Neural cell (in vitro differentiated cells): ENCODE measurements around the gene PPP2R3A. TPM values are rescaled to one million over a fixed set of nuclear protein-coding genes. Genes with fewer than 3 reads are reported as not detected.

Experiments used
- H2AFZ ChIP-seq: fragments of 200-600, 300-800 bp; sonication (generic), shearing (Covaris generic); 2 replicates; pipeline ENCODE4 v1.6.0; 2014; ENCODE audit warnings: low read depth, mild to moderate bottlenecking, antibody characterized with exemption, low read length, moderate library complexity
- H3F3A ChIP-seq: fragments of 200-600 bp; shearing (Covaris generic); 2 replicates; pipeline ENCODE4 v1.6.1; 2016; ENCODE audit warnings: mild to moderate bottlenecking, moderate library complexity, mixed read lengths, antibody characterized with exemption, low read length; ENCODE audit not compliant: insufficient read depth, poor library complexity, severe bottlenecking
- H3K27ac ChIP-seq: fragments of 200-600, 300-800 bp; sonication (generic), shearing (Covaris generic); 2 replicates; pipeline ENCODE4 v1.5.1; 2014; ENCODE audit warnings: mild to moderate bottlenecking, low read length, moderate library complexity
- H3K27me3 ChIP-seq: fragments of 300-800, 200-600 bp; sonication (generic), shearing (Covaris generic); 2 replicates; pipeline ENCODE4 v1.6.0; 2014; ENCODE audit warnings: mild to moderate bottlenecking, low read depth, low read length, moderate library complexity; ENCODE audit not compliant: insufficient read depth
- H3K36me3 ChIP-seq: fragments of 300-800, 200-600 bp; sonication (generic), shearing (Covaris generic); 2 replicates; pipeline ENCODE4 v1.5.1; 2014; ENCODE audit warnings: mild to moderate bottlenecking, antibody characterized with exemption, low read length, moderate library complexity; ENCODE audit not compliant: insufficient read depth
- H3K4me2 ChIP-seq: fragments of 300-800, 200-600 bp; sonication (generic), shearing (Covaris generic); 2 replicates; pipeline ENCODE4 v1.6.0; 2014; ENCODE audit warnings: mild to moderate bottlenecking, low read length
- H3K4me3 ChIP-seq: fragments of 300-800, 200-600 bp; sonication (generic), shearing (Covaris generic); 2 replicates; pipeline ENCODE4 v1.5.1; 2014; ENCODE audit warnings: mild to moderate bottlenecking, low read length, moderate library complexity
- H3K79me2 ChIP-seq: fragments of 200-600 bp; shearing (Covaris generic); replicated peaks from 2 replicates; pipeline ENCODE4 v1.6.0; 2014; ENCODE audit warnings: mild to moderate bottlenecking, low read length, moderate library complexity; ENCODE audit not compliant: insufficient read depth
- H3K9ac ChIP-seq: fragments of 300-800, 200-600 bp; sonication (generic), shearing (Covaris generic); 2 replicates; pipeline ENCODE4 v1.6.1; 2016; ENCODE audit warnings: mild to moderate bottlenecking, low read length, mixed read lengths
- H3K9me2 ChIP-seq: fragments of 200-600 bp; shearing (Covaris generic); 2 replicates; pipeline ENCODE4 v1.6.1; 2016; ENCODE audit warnings: mild to moderate bottlenecking, low read length, mixed read lengths; ENCODE audit not compliant: insufficient read depth
- H3K9me3 ChIP-seq: fragments of 200-600, 300-800 bp; sonication (generic), shearing (Covaris generic); 2 replicates; pipeline ENCODE4 v1.6.1; 2016; ENCODE audit warnings: mild to moderate bottlenecking, mixed run types, low read length, moderate library complexity, mixed read lengths
- H4K20me1 ChIP-seq: fragments of 200-600 bp; shearing (Covaris generic); 2 replicates; pipeline ENCODE4 v1.6.1; 2016; ENCODE audit warnings: mild to moderate bottlenecking, mixed run types; ENCODE audit not compliant: insufficient read depth
- EZH2 ChIP-seq: fragments of 200-600, 300-800 bp; shearing (Covaris generic), sonication (generic); IDR thresholded peaks from 2 replicates; pipeline ENCODE4 v1.6.1; 2014; ENCODE audit warnings: antibody characterized with exemption, low read length, borderline replicate concordance, mild to moderate bottlenecking; ENCODE audit not compliant: insufficient read depth, poor library complexity, severe bottlenecking
- MXI1 ChIP-seq: fragments of 450-650 bp; conservative IDR thresholded peaks from 2 replicates; pipeline ENCODE4 v1.6.1; 2014; ENCODE audit warnings: antibody characterized with exemption, mild to moderate bottlenecking; ENCODE audit not compliant: poor library complexity, severe bottlenecking
- RAD21 ChIP-seq: fragments of 450-650 bp; conservative IDR thresholded peaks from 2 replicates; pipeline ENCODE4 v1.6.1; 2014; ENCODE audit warnings: antibody characterized with exemption, mild to moderate bottlenecking, moderate library complexity
- SMC3 ChIP-seq: fragments of 450-650 bp; conservative IDR thresholded peaks from 2 replicates; pipeline ENCODE4 v1.6.1; 2014; ENCODE audit warnings: antibody characterized with exemption, mild to moderate bottlenecking, moderate library complexity; ENCODE audit not compliant: poor library complexity
- polyA plus RNA-seq: library from polyadenylated mRNA; depleted of rRNA; stranded (reverse); fragments of >200 nt; gene quantifications from 2 replicates; pipeline ENCODE4 v1.2.3, GENCODE V29; 2014
- TF ChIP-seq, protein P1 (sequence below): fragments of 450-650 bp; IDR thresholded peaks from 2 replicates; pipeline ENCODE4 v1.5.1; 2014; ENCODE audit warnings: antibody characterized with exemption, mild to moderate bottlenecking, moderate library complexity; ENCODE audit not compliant: poor library complexity, severe bottlenecking
- TF ChIP-seq, protein P2 (sequence below): IDR thresholded peaks from 2 replicates; pipeline ENCODE4 v1.6.1; 2012; ENCODE audit warnings: borderline replicate concordance

The PPP2R3A gene
- polyA plus RNA-seq, 1 donor from 2014 or later, result 17.9 TPM

DNA sequence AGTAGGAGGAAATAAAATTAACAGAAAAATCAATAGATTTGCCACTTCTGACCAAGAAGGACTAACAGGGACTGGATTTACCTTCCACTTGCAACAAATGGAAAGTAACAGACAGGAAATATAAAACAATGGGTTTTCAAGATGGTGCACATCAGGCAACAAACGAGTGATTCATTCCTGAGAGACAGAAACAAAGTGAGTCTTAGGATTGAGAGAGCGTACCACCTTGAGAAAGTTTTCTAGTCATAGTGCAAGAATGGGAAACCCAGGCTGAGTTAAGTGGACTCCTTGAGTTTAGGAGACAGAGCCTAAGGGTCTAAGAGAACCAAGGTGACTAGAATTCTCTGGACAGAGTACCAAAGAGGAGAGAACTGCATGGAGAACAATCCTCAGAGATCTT, 101.7 kb downstream of the PPP2R3A start:
- no peak for TF ChIP-seq RAD21
- H3K9me2 ChIP-seq, result no peaks in the 10 kb centered on the region
- H3K36me3 ChIP-seq, result no peaks in the 10 kb centered on the region
- H4K20me1 ChIP-seq, result no peaks in the 10 kb centered on the region
- H3F3A ChIP-seq, result no peaks in the 10 kb centered on the region
- H3K27me3 ChIP-seq, result no peaks in the 10 kb centered on the region
- no peaks in the 10 kb centered on the region for H3K79me2 ChIP-seq
- no peak overlapping the region for H3K4me2 ChIP-seq
- no peak overlapping the region for H2AFZ ChIP-seq
- no peak overlapping the region for H3K9ac ChIP-seq
- H3K9me3 ChIP-seq, result no peaks in the 10 kb centered on the region
- H3K4me3 ChIP-seq, result no peak overlapping the region
- H3K27ac ChIP-seq, result no peak overlapping the region

DNA sequence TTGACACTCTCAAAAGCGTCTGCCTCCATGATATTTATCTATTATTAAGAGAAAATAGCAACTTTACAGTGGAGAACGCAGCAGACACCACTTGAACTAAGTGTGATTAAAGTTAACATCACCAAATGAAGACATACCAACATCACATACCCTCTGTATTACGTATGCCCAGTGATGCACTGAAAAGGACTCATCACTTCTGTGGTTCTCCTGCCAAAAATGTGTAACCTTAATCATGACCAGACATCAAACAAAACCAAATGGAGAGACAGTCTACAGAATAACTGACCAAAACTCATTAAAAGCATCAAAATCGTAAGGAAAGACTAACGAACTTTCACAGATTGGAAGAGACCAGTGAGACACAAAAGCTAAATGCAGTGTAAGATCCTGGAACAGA, 103.2 kb downstream of the PPP2R3A start:
- Histone ChIP-seq H3K27ac (no peak overlapping the region), H3K79me2 (no peaks in the 10 kb centered on the region), H3K36me3 (no peaks in the 10 kb centered on the region), H3K9me3 (no peaks in the 10 kb centered on the region), H3K9ac (no peak overlapping the region), H3K9me2 (no peaks in the 10 kb centered on the region), H3K4me2 (no peak overlapping the region), H3K27me3 (no peaks in the 10 kb centered on the region), H3F3A (no peaks in the 10 kb centered on the region), H4K20me1 (no peaks in the 10 kb centered on the region), H3K4me3 (no peak overlapping the region), H2AFZ (no peak overlapping the region)
- TF ChIP-seq MXI1 (no peak), SMC3 (no peak), EZH2 (no peak)
- TF ChIP-seq, protein P1, sequence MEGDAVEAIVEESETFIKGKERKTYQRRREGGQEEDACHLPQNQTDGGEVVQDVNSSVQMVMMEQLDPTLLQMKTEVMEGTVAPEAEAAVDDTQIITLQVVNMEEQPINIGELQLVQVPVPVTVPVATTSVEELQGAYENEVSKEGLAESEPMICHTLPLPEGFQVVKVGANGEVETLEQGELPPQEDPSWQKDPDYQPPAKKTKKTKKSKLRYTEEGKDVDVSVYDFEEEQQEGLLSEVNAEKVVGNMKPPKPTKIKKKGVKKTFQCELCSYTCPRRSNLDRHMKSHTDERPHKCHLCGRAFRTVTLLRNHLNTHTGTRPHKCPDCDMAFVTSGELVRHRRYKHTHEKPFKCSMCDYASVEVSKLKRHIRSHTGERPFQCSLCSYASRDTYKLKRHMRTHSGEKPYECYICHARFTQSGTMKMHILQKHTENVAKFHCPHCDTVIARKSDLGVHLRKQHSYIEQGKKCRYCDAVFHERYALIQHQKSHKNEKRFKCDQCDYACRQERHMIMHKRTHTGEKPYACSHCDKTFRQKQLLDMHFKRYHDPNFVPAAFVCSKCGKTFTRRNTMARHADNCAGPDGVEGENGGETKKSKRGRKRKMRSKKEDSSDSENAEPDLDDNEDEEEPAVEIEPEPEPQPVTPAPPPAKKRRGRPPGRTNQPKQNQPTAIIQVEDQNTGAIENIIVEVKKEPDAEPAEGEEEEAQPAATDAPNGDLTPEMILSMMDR, result no peak
- TF ChIP-seq, protein P2, sequence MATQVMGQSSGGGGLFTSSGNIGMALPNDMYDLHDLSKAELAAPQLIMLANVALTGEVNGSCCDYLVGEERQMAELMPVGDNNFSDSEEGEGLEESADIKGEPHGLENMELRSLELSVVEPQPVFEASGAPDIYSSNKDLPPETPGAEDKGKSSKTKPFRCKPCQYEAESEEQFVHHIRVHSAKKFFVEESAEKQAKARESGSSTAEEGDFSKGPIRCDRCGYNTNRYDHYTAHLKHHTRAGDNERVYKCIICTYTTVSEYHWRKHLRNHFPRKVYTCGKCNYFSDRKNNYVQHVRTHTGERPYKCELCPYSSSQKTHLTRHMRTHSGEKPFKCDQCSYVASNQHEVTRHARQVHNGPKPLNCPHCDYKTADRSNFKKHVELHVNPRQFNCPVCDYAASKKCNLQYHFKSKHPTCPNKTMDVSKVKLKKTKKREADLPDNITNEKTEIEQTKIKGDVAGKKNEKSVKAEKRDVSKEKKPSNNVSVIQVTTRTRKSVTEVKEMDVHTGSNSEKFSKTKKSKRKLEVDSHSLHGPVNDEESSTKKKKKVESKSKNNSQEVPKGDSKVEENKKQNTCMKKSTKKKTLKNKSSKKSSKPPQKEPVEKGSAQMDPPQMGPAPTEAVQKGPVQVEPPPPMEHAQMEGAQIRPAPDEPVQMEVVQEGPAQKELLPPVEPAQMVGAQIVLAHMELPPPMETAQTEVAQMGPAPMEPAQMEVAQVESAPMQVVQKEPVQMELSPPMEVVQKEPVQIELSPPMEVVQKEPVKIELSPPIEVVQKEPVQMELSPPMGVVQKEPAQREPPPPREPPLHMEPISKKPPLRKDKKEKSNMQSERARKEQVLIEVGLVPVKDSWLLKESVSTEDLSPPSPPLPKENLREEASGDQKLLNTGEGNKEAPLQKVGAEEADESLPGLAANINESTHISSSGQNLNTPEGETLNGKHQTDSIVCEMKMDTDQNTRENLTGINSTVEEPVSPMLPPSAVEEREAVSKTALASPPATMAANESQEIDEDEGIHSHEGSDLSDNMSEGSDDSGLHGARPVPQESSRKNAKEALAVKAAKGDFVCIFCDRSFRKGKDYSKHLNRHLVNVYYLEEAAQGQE, result no peak

DNA sequence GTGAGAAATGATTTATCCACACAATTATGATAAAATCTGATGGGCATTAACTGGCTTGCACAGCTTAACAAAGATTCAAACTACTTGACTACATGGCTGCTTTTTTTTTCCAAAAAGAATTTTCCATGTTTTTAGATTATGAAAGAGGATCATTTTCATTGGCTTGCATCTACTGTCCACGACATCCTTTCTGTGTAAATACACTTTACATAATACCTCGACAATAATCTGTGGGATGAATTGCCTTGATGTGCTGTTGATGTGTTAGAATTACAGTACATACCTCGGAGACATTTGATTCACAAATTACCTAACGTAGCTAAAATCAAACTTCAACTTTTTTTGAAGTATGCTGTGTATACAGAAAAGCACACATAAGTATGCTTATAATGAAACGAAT, 104.4 kb downstream of the PPP2R3A start:
- no peak overlapping the region for H3K4me3 ChIP-seq
- H2AFZ ChIP-seq, result no peak overlapping the region
- no peaks in the 10 kb centered on the region for H3K9me3 ChIP-seq
- no peaks in the 10 kb centered on the region for H3K9me2 ChIP-seq
- no peak overlapping the region for H3K9ac ChIP-seq
- no peaks in the 10 kb centered on the region for H3K27me3 ChIP-seq
- H3K4me2 ChIP-seq, result no peak overlapping the region
- no peak for TF ChIP-seq RAD21
- TF ChIP-seq MXI1, result no peak
- TF ChIP-seq, protein P2, result no peak
- TF ChIP-seq SMC3, result no peak
- TF ChIP-seq, protein P1, result no peak
- H4K20me1 ChIP-seq, result no peaks in the 10 kb centered on the region
- no peaks in the 10 kb centered on the region for H3K36me3 ChIP-seq
- no peaks in the 10 kb centered on the region for H3F3A ChIP-seq
- H3K79me2 ChIP-seq, result no peaks in the 10 kb centered on the region
- H3K27ac ChIP-seq, result no peak overlapping the region
